Measurements from ENCODE around the gene SDSL.

The SDSL gene

DNA sequence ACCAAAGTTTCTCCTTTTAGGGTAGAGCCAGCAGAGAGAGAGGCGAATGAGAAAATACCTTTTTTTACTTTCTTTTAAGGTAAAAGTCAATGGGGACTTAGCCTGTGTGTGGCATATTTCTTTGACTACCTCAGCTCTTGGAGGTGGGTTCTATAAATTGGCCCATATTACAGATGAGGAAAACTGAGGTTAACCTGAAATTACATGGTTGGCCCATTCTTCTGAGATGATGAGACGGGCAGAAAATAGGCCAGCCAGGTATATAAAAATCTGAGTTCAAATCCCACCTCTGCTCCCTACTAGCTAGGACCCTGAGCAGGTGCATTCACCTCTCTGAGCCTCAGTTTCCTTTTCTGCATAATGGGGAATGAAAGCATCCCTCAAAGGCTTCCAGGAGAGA is 27.1 kb downstream of the SDSL start:
- no peak for DNase-seq (ENCODE audit: low spot score)

DNA sequence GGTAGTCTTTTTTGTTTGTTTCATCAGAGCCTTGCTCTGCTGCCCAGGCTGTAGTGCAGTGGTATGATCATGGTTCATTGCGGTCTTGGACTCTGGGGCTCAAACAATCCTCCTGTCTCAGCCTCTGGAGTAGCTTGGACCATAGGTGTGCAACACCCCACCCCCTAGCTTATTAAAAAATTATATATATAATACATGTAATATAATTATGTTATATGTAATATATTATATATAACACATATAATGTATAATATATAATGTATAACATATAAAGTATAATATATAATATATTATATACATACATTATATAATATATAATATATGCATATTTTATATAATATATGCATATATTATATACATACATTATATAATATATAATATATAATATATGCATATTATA is 27.7 kb downstream of the SDSL start:
- no peak for DNase-seq (ENCODE audit: low spot score)

DNA sequence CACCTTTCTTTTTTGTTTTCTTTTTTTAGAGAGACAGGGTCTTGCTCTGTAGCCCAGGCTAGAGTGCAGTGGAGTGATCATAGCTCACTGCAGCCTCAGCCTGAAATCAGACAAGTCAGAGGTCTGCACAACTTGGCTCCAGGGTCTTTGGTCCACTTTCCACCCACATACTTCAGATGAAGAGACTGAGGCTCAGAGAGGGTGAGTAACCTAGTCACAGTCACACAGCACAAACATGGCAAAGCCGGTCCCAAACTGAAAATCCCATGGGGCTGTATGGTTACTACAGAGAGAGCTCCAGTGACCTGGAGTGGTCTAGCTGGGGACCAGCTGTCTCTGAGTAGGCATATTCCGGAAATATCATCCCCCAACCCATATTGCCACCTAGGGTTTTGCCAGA is 30.3 kb downstream of the SDSL start:
- DNase-seq (ENCODE audit: low spot score): no peak

DNA sequence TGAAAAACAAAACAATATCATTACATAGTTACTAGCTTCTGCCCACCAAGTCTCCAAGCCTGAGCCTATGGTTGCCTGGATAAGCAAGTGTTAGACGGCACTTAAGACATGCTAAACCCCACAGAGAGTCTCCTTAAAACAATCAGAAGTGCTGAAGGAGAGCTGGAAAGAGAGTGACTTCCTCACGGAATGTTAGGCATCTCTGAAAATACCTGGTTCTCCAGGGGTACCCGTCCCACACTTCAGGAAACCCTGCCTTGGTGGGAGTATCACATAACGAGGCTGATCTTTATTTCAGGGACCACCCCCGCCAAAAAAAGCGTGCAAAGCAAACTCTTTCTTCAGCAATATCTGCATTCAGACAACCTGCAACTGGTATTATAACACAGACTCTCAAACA is 31.1 kb downstream of the SDSL start:
- DNase-seq (ENCODE audit: low spot score): no peak

DNA sequence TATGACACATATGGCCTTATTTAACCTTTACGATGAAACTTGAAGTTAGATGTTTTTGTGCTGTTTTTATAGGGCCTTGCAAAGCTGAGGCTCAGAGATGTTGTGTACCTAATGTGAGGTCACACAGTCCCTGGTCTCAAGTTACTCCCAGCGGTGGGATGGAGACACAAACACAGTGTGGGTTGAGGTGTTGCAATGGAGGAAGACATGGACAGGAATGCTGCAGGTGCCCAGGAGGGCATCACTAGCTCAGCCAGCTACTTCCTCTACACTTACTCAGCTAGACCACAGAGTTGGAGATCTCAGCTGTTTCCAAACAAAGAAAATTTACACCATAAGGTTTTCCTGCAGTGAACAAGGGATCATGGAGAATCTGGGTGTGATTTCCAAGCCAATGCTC is 34.0 kb downstream of the SDSL start:
- no peak for DNase-seq (ENCODE audit: low spot score)

DNA sequence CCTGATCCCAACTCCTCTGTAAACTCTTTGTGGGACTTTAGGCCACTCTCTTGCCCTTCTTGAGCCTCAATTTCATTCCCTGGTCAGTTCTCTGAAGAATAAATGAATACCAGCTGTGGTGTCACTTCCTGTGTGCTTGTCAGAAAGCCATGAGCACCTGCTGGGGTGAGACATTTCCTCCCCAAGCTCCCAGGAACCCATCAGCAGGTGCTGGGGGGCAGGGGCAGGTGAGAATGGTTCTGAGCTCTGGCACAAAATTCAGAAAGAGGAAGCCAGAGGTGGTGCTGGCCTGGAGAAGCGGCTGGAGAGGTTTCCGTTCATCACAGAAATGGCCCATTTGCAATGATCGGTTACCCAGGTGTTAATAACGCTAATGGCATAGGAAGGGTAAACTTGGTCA is 34.6 kb downstream of the SDSL start:
- no peak for DNase-seq (ENCODE audit: low spot score)

DNA sequence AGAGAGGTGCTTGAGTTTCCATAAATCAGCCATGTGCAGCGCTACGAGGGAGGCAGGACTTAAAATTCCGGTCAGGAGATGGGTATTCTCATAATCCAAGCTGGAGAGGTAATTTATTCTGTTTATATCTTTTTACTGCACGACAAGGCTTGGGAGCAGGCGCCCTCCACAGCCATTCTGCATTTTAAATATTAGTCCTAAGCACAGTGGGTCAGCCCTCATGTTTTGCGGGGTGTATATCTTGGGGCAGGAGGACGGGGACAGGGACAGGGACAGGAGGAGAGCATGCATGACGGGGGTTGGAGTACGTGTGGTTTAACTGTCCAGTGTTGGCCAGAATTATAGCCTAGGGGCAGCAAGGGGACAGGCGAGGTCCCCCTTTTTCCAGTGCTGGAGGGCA is 35.0 kb downstream of the SDSL start:
- DNase-seq (ENCODE audit: low spot score): no peak

DNA sequence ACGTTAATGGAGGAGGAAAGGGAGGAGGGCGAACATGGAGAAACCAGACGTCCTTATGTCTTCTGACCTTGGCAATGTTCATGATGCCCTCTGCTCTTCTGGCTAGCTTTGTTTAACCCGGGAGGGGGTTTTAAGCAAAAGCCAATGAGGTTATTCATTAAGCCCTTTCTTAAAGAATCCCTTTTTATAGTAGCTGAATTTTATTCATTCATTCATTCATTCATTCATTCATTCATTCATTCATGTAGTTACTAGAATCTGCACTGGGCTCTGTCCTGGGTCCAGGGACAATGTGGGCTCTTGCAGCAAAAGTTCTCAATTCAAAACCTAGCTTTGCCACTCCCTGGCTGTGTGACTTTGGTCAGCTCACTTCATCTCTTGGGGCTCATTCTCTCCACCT is 35.5 kb downstream of the SDSL start:
- no peak for DNase-seq (ENCODE audit: low spot score)

DNA sequence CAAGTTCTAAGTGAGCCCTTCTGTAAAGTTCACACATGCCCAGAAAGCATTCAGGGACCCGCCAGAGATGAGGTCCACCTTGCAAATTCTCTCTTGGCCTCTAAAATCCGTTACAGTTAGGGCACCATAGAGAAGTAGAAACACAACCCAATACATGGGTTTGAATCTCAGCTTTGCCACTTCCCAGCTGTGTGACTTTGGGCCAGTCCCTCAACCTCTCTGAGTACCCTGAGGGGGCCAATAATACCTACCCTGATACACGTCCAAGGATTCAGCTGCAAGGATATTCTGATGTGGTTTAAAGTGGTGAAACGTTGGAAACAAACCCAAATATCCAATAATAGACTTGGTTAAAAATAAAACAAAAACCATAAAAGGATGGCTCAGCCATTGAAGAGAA is 37.8 kb downstream of the SDSL start:
- no peak for DNase-seq (ENCODE audit: low spot score)

DNA sequence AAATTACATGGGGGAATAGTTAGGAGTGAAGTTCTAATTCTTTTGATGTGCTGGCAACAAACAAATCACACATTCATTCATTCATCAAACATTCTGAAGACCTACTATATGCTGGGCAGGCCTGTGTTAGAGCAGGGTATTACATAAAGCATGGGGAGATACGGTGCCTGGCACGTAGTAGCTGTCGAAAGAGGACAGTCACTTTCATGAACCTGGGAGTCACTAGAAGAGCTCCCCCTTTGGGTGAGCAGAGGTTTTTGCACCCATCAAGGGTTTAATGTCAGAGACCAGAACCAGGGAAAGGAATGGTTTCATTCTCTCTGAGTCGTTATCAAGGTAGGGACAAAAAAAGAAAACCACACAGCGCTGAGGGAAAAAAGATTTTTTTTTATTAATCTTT is 39.5 kb downstream of the SDSL start:
- peak; percentile 75 for DNase-seq (ENCODE audit: low spot score)

DNA sequence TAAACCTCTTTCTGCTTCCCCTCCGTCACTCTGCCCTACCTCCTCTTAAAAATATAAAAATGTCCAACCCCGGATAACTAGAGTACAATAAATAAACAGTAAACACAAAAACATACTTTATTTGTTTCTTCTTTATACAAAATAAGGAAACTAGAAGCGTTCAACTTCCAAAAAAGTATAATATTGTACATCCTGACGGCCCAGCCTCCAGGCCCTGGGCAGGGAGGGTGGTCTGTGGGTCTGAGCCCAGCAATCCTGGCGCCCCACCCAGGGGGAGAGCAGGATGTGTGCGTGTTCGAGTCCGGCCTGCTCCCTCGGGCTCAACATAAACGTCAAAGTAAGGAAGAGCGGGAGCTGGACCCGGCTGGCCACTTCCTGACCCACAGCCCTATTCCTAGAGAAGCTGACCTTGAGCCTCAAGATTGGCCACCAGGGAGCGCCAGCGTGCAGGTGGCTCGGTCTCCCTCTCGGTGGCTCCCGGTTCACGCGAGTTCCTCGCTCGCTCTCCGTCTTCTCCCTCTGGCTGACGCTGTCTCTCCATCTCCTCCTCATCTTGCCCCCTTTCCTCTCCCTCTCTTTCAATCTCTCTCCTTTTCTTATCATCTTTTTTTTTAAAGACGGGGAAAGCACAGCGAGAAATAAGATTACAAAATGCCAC is 40.1 kb downstream of the SDSL start:
- DNase-seq (ENCODE audit: low spot score): peak; percentile 87

DNA sequence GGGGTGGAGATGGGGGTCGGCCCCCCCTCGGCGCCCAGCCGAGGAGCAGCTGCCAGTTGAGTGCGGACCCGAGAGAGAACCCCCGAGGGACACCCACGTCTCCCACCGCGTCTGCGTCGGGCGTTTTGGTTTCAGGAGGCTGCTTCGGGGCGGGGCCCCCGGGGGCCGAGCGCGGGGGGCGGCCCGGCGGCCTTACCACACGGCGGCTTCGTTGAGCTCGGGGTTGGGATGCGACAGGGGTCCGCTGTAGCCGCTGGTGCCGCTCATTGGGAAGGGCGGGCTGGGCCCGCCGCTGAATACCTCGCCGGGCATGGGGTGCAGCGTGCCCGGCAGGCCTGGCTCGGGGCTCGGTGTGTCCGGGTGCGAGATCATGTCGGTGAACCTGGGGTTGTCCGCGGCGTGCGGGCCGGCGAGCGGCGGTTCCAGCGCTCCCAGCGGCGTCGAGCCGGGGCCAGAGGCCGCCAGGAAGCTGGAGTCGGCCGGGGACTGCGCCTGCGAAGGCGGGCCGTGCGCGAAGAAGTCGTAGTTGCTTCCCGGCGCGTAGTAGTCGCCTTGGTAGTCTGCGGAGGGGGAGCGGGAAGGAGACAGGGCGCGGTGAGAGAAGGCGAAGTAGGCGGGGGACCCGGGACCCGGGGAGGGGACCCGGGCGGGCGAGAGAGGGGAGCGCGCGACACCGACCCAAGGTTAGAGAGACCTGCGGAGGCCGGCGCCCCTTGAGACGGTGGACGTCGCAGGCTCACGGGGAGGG is 41.0 kb downstream of the SDSL start:
- no peak for DNase-seq (ENCODE audit: low spot score)

DNA sequence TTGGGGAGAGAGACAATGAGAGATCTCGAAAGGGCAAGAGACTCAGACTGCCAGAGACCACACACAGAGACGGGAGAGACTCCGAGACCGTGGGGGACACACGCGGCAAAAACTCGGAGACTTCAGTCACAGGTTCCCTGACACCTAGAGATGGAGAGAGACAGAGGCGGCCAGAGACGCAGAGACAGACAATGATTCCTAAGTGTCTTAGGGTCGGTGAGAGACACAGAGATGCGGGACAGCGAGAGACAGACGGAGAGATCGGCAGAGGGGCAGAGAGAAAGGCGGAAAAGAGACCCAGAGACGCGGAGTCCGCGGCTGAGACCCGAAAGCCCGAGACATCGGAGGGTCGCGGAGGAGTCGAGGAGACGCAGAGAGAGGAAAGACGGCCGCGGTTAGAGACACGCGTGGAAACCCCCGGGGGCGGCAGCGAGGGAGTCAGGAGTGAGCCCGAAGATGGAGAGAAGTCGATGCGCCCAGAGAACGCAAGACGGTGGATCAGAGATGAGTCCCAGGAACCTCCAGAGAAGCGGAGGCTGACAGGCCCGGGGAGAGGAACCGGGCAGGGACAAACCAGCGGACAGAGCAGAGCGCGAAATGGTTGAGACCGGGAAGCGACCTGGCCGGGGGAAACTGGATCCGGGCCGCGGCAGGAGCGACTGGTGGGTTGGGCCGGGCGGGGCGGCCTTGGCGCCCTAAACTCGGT is 41.7 kb downstream of the SDSL start:
- DNase-seq (ENCODE audit: low spot score): no peak

DNA sequence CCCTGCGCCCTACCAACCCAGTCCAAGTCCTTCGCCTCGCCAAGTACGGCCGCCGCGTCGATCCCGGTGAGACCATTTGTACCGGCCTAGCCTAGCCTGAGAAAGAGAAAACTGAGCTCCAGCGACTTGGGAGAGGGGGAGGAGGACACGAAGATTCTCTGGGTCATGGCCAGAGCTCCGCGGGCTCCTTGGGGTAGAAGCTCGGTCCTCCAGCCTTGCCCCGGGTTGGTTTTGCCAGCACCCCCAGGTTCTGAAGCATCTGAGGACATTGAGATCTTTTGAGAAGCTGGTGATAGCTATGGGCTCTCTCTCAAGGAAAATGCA is 42.2 kb downstream of the SDSL start:
- DNase-seq (ENCODE audit: low spot score): no peak

DNA sequence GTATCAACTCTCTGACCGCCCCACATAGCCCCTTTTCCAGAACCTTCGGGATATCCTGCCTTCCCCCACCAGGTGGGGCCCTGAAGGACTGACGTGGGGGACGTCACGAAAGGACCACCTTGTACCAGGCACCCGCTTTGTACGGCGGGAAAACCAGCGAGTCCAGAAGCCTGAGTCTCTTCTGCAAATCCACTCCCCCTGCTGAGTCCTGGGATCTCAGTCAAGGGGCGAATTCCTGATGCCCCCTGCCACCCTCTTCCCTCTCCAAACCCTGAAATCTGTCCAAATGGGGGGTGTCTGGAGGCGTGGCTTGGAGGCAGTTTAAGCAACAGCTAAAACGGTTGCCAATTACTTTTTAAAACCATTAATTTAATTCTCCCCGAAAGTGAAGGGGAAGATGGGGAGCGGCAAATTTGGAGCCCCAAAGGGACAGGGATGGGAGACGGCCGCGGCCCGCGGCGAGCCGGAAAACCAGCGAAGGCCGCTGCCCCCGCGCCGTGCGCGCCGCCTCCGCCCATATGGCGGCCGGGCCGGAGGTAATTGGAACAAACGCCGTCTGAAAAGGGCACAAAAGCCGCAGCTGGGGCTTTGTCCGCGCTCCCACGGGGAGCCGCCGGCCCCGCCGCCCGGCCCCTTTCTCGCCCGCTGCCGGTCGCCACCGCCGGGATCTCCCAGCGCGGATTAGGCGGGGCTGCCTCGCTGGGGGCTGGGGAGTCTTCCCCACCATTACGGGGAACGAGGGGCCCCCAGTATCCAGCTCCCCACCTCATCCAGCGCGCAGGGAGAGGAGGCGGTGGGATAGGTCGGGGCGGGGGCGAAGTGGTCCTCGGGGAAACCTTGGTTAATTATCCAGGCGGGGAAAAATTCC is 42.9 kb downstream of the SDSL start:
- no peak for DNase-seq (ENCODE audit: low spot score)

DNA sequence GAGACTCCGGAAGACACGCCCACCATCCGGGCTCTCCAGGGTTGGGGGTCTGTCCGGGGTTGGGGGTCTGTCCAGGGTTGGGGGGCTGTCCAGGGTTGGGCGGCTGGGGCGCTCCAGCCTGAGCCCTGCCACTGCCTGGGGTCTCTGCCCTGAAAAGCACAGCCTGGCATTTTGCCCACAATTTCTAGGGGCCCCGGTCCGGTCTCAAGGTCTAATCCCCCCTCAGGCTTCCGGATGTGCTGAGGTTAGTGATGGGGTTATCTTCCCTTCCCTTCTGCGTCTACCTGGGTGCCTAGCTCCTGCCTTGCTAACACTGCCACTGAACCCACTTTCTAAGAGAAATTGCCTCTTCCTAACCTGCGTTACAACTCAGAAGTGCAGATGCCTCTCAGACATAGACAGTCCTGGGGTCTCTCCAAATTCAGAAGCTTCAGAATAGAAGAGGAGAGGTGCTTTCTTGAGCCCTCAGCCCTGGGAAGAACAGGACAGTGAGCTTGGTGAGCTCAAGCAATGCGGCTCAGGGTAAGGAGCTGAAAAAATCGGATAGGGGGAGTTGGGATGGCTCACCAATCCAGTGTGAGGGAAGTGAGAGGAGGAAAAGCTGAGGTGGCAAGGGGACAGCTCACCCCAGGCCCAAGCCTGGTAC is 43.8 kb downstream of the SDSL start:
- no peak for DNase-seq (ENCODE audit: low spot score)

DNA sequence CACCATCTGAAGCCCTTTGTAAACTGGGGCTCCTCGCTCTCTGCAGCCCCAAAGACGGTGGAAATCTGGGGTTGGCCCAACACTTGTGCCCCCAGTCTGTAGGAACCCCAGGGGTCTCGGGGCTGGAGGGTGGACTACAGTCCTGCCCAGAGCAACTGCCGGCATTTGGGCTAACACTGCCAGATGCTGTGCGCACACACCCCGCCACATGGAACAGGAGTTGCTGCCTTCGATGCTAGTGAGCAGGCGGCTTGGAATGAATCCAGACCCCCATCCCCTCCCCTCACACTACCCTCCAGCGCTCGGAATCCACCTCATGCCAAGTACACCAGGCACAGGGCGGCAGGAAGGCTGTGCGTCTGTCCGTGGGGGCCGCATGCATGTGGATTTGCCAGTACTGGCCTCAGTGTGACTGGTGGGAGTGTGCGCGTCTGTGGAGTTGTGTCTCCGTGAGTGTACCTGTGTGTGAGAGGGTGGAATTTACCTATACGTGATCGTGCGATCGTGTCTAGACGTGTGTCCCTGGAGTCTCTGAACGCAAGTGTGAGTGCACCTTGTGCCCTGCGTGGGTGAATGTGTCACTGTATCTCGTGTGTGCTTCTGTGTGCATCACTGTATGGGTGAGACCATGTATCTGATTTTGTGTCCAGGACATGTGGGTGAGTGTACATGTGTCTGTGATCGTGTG is 44.4 kb downstream of the SDSL start:
- DNase-seq (ENCODE audit: low spot score): no peak

DNA sequence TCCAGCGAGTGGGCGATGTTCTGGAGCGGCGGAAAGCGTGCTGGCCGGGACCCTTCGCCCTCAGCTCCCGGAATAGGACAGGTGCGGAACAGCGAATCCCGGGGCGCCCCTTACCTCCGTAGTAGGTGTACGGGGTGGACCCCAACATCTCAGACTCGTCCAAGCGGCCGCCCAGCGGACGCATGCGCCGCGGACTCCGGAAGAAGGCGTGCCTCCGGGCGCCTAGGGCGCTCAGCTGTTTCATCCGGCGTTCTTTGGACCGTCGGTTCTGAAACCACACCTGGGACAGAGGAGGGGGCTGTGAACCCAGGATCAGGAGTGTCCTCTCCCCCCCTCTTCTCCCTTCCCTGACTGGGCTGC is 44.9 kb downstream of the SDSL start:
- no peak for DNase-seq (ENCODE audit: low spot score)

DNA sequence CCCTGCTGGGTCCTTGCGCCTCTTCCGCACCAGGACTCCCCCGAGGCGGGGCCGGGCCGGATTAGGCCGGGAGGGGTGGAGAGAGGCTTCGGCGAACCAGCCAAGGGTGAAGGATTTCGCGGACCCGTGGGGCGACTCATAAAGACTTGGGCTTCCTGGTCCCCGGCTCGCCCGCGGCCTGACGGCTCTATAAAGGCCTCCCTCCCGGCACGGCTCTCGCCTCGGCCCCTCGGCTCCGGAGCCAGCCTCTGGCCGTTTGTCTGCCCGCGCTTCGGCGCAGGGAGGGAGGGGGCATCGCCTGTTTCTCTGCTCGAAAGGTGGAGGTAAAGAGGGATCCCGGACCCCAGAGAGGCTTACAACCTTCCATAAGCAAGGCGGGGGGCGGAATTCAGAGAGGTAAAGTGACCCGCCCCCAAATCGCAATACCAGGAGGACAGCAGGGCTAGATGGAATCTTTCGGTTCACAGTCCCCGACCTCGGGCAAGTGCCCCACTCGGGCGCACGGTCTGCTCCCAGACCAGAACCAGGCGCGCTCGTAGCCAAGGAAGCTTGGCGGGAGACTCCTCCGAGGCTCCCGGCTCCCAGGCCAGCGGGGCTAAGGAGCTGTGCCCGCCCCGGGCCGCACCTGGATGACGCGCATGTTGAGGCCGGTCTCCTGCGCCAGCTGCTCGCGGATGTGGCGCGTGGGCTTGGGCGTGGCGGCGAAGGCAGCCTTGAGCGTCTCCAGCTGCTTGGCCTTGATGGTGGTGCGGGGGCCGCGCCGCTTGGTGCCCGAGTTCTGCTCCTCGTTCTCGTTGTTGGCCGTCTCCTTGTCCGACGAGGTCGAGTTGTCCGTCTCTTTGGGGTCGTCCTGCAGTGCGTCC is 45.6 kb downstream of the SDSL start:
- DNase-seq (ENCODE audit: low spot score): no peak

DNA sequence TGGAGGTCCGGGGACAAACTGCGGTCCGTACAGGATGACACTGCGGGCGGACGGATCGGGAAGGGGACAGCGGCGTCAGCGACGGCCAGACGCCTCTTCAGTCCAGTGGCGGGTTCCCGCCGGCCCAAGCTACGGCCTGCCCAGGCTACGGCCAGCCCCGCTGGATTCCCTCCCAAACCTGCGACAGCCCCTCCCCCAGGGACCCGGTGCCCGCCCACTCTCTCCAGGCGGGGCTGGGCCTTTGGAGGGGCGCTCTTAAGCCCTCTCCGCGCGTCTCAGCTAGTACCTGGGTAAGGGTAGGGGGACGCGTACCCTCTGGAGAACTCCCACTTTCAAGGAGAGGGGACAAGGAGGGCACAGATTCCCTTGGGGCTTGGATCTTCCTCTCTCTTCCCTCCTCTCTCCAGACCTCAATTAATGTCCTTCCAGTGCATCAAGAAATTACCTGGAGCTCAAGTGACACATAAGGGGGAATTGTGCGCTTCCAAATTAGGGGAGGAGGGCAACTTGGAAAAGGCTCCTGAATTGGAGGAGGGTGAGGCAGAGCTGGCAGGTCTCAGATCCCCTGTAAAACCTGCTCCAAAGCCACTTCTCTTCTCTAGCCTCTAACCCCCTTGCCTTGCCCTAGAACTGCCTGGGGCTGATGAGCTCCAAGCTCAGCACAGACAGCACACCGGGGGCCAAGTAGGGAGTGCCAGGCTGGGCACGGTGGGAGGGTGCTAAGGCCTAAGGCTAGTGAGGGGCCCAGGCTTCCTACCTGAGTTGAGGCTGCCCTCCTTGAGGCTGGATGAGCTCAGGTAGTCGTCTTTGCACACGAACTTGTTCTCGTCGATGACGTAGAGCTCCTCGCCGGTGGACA is 46.4 kb downstream of the SDSL start:
- DNase-seq (ENCODE audit: low spot score): no peak
